Measurements from ENCODE around the gene TGM4.

DNA sequence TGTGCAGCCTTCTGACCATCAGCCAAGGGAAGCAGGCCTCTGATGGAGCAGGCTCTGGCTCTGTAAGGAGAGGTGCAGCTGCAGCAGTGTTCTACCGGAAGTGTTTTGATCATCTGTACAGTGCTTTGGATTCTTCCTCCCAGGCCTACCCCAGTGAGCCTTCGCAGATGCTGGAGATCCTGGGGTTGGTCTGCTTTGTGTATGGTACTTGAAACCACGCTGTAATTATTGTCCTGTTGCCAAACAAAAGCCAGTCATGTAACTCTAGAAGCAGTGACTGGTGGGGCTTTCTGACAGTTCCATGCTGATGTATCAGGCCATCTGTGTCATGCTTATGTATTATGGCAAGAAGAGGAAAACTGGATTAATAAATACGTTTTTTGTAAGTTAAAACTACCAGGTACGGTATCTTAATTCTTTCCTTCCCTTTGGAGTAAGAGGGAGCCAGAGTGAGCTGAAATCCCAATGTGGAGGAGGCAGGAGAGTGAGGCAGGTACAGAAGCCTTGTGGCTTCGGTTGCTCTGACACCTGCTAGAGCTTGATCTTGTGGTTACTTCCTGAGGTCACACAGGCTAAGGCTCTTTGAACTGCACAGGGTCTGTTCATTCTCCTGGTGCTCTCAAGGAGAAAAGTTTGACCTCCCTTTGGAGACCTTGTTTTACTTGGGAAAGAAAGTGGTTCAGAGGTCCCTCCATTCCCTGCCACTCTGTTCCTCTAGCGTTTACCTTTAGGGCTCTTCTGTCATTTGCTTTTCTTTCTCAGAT, 9.0 kb upstream of the TGM4 start:
- TF ChIP-seq EZH2phosphoT487 (IDR thresholded peaks at IDR 0.05; ENCODE audit: unreplicated experiment) (no peak), JUNB (IDR thresholded peaks at IDR 0.05; ENCODE audit: unreplicated experiment) (no peak), EZH2 (IDR thresholded peaks at IDR 0.05; ENCODE audit: low read depth, unreplicated experiment) (no peak), POLR2AphosphoS5 (IDR thresholded peaks at IDR 0.05; ENCODE audit: low read depth) (no peak), ZNF114 (CRISPR knock-in tag; IDR thresholded peaks at IDR 0.05) (no peak), CREB1 (CRISPR knock-in tag; IDR thresholded peaks at IDR 0.05; ENCODE audit: low read depth) (no peak)
- TF ChIP-seq, protein P1, sequence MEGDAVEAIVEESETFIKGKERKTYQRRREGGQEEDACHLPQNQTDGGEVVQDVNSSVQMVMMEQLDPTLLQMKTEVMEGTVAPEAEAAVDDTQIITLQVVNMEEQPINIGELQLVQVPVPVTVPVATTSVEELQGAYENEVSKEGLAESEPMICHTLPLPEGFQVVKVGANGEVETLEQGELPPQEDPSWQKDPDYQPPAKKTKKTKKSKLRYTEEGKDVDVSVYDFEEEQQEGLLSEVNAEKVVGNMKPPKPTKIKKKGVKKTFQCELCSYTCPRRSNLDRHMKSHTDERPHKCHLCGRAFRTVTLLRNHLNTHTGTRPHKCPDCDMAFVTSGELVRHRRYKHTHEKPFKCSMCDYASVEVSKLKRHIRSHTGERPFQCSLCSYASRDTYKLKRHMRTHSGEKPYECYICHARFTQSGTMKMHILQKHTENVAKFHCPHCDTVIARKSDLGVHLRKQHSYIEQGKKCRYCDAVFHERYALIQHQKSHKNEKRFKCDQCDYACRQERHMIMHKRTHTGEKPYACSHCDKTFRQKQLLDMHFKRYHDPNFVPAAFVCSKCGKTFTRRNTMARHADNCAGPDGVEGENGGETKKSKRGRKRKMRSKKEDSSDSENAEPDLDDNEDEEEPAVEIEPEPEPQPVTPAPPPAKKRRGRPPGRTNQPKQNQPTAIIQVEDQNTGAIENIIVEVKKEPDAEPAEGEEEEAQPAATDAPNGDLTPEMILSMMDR (conservative IDR thresholded peaks at IDR 0.05; ENCODE audit: low read depth in 2 of 2) = no peak
- TF ChIP-seq, protein P2, sequence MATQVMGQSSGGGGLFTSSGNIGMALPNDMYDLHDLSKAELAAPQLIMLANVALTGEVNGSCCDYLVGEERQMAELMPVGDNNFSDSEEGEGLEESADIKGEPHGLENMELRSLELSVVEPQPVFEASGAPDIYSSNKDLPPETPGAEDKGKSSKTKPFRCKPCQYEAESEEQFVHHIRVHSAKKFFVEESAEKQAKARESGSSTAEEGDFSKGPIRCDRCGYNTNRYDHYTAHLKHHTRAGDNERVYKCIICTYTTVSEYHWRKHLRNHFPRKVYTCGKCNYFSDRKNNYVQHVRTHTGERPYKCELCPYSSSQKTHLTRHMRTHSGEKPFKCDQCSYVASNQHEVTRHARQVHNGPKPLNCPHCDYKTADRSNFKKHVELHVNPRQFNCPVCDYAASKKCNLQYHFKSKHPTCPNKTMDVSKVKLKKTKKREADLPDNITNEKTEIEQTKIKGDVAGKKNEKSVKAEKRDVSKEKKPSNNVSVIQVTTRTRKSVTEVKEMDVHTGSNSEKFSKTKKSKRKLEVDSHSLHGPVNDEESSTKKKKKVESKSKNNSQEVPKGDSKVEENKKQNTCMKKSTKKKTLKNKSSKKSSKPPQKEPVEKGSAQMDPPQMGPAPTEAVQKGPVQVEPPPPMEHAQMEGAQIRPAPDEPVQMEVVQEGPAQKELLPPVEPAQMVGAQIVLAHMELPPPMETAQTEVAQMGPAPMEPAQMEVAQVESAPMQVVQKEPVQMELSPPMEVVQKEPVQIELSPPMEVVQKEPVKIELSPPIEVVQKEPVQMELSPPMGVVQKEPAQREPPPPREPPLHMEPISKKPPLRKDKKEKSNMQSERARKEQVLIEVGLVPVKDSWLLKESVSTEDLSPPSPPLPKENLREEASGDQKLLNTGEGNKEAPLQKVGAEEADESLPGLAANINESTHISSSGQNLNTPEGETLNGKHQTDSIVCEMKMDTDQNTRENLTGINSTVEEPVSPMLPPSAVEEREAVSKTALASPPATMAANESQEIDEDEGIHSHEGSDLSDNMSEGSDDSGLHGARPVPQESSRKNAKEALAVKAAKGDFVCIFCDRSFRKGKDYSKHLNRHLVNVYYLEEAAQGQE (IDR thresholded peaks at IDR 0.05; ENCODE audit: unreplicated experiment) = no peak
